Cardiac muscle cell (in vitro differentiated cells and primary cell): ENCODE data around the gene ONECUT3. TPM values are rescaled to one million over a fixed set of nuclear protein-coding genes. Genes with fewer than 3 reads are reported as not detected.

ENCODE experiments used
- DNase-seq, 2 donors: peaks; one replicate each; pipeline versions ENCODE4 v3.0.0 to v3.0.0-alpha.2; 2010 to 2017; ENCODE audit warnings: low read depth in 1 of 2, low spot score in 1 of 2
- H3K27ac ChIP-seq: fragments of 200-600 bp; sonication (generic); 2 replicates; pipeline ENCODE4 v1.5.1; 2016
- H3K27me3 ChIP-seq: fragments of 200-600 bp; sonication (generic); 2 replicates; pipeline ENCODE4 v1.6.0; 2016; ENCODE audit warnings: control low read depth
- H3K36me3 ChIP-seq: fragments of 200-600 bp; sonication (generic); 2 replicates; pipeline ENCODE4 v1.5.1; 2016; ENCODE audit warnings: control low read depth
- H3K4me1 ChIP-seq: fragments of 200-600 bp; sonication (generic); 2 replicates; pipeline ENCODE4 v1.8.1; 2017; ENCODE audit warnings: low read depth, mild to moderate bottlenecking, mixed run types
- H3K4me3 ChIP-seq: fragments of 200-600 bp; sonication (generic); 2 replicates; pipeline ENCODE4 v1.5.1; 2016; ENCODE audit warnings: mild to moderate bottlenecking
- H3K9me3 ChIP-seq: fragments of 200-600 bp; sonication (generic); 2 replicates; pipeline ENCODE4 v1.5.1; 2017; ENCODE audit warnings: low read depth, mild to moderate bottlenecking, control low read depth
- CTCF ChIP-seq: IDR thresholded peaks from 2 replicates; pipeline ENCODE4 v1.5.1; 2012; ENCODE audit warnings: low read depth, mild to moderate bottlenecking, low read length
- polyA plus RNA-seq: library from polyadenylated mRNA; unstranded; fragments of >200 nt; fragmentation: Nextera tagmentation; extraction: Ambion mirVana; gene quantifications from 2 replicates; pipeline ENCODE4 v1.2.1, GENCODE V29; 2016
- total RNA-seq: library from RNA; depleted of rRNA; stranded (reverse); fragments of >200 nt; gene quantifications from 2 replicates; pipeline ENCODE4 v1.2.3, GENCODE V29; 2016

ONECUT3 gene
- total and polyA plus RNA-seq, 2 experiments from 2014 or later, result not detected

GRCh38 chr19:1799695-1800342 is 46.5 kb downstream of the ONECUT3 start:
- H3K9me3 ChIP-seq, result no peaks in the 10 kb centered on the region
- H3K36me3 ChIP-seq, result no peaks in the 10 kb centered on the region
- H3K27ac ChIP-seq, result no peak overlapping the region
- no peak for TF ChIP-seq CTCF
- no peaks in the 10 kb centered on the region for H3K4me1 ChIP-seq
- H3K4me3 ChIP-seq, result no peak overlapping the region
- no peak for DNase-seq
- H3K27me3 ChIP-seq, result no peaks in the 10 kb centered on the region

- Histone ChIP-seq H3K4me3 (no peak overlapping the region), H3K27ac (no peak overlapping the region), H3K27me3 (no peaks in the 10 kb centered on the region), H3K36me3 (no peaks in the 10 kb centered on the region), H3K4me1 (no peaks in the 10 kb centered on the region), H3K9me3 (no peaks in the 10 kb centered on the region)
- no peak for TF ChIP-seq CTCF
- no peak for DNase-seq
Observed at GRCh38 chr19:1804858-1805257, 51.6 kb downstream of the ONECUT3 start.

- Histone ChIP-seq H3K9me3 (no peaks in the 10 kb centered on the region), H3K27me3 (no peaks in the 10 kb centered on the region), H3K27ac (no peak overlapping the region), H3K4me3 (no peak overlapping the region), H3K36me3 (no peaks in the 10 kb centered on the region), H3K4me1 (no peaks in the 10 kb centered on the region)
- TF ChIP-seq CTCF, result no peak
- no peak for DNase-seq
Observed at GRCh38 chr19:1805401-1806183, 52.3 kb downstream of the ONECUT3 start.

- H3K9me3 ChIP-seq, result no peaks in the 10 kb centered on the region
- DNase-seq, result no peak
- H3K4me1 ChIP-seq, result no peaks in the 10 kb centered on the region
- H3K4me3 ChIP-seq, result no peak overlapping the region
- no peaks in the 10 kb centered on the region for H3K27me3 ChIP-seq
- no peak for TF ChIP-seq CTCF
- no peaks in the 10 kb centered on the region for H3K36me3 ChIP-seq
- H3K27ac ChIP-seq, result no peak overlapping the region
Observed at GRCh38 chr19:1806184-1807029, 53.1 kb downstream of the ONECUT3 start.

GRCh38 chr19:1807030-1807694 is 53.9 kb downstream of the ONECUT3 start:
- Histone ChIP-seq H3K27ac (no peak overlapping the region), H3K36me3 (no peaks in the 10 kb centered on the region), H3K27me3 (no peaks in the 10 kb centered on the region), H3K4me3 (no peak overlapping the region), H3K4me1 (no peaks in the 10 kb centered on the region), H3K9me3 (no peaks in the 10 kb centered on the region)
- no peak for TF ChIP-seq CTCF
- no peak for DNase-seq
